OCI-LY7 (cell line): Measurements from ENCODE around the gene MCOLN3. TPM values are rescaled to one million over a fixed set of nuclear protein-coding genes. Genes with fewer than 3 reads are reported as not detected.

Experiments
- BruUV-seq: library from RNA; stranded (reverse); fragments of 400-500 nt; replicated peaks from 2 replicates; lab custom pipeline; 2021; lab: Mats Ljungman, UMichigan
- CTCF ChIA-PET: fragments of 300-600 bp; sonication (Branson Sonifier 250); formaldehyde crosslinking; loops from one replicate; lab custom pipeline; 2022; ENCODE audit warnings: antibody characterized with exemption; ENCODE audit not compliant: unreplicated experiment; lab: Charles Lee
- POLR2A ChIA-PET: fragments of 300-600 bp; sonication (Branson Sonifier 250); formaldehyde crosslinking; loops from one replicate; lab custom pipeline; 2022; ENCODE audit warnings: antibody characterized with exemption; lab: Charles Lee
- DNase-seq: peaks from one replicate; pipeline ENCODE4 v3.0.0-alpha.2; 2015; ENCODE audit warnings: low spot score
- H2AFZ ChIP-seq: fragments of 200-600 bp; sonication (generic), shearing (Covaris generic); 2 replicates; pipeline ENCODE4 v1.6.1; 2014; ENCODE audit warnings: mild to moderate bottlenecking, antibody characterized with exemption, low read length, moderate library complexity
- H3K27ac ChIP-seq: fragments of 200-600 bp; sonication (generic); 2 replicates; pipeline ENCODE4 v1.5.1; 2014; ENCODE audit warnings: mixed run types, low read depth, mild to moderate bottlenecking, moderate library complexity, low read length, inconsistent platforms; ENCODE audit not compliant: poor library complexity, severe bottlenecking
- H3K36me3 ChIP-seq: fragments of 200-600 bp; sonication (generic); 2 replicates; pipeline ENCODE4 v1.6.1; 2014; ENCODE audit warnings: mild to moderate bottlenecking, antibody characterized with exemption, low read length, moderate library complexity, mixed read lengths; ENCODE audit not compliant: insufficient read depth
- H3K4me1 ChIP-seq: fragments of 200-600 bp; sonication (generic); 2 replicates; pipeline ENCODE4 v1.5.1; 2014; ENCODE audit warnings: mild to moderate bottlenecking, low read length; ENCODE audit not compliant: insufficient read depth, poor library complexity, severe bottlenecking
- H3K4me2 ChIP-seq: fragments of 200-600 bp; sonication (generic); 2 replicates; pipeline ENCODE4 v1.6.1; 2014; ENCODE audit warnings: mild to moderate bottlenecking, low read length
- H3K4me3 ChIP-seq: fragments of 200-600 bp; sonication (generic); 2 replicates; pipeline ENCODE4 v1.5.1; 2014; ENCODE audit warnings: mild to moderate bottlenecking, low read depth, low read length; ENCODE audit not compliant: poor library complexity, severe bottlenecking
- H3K79me2 ChIP-seq: fragments of 200-600 bp; sonication (generic); 2 replicates; pipeline ENCODE4 v1.6.1; 2016; ENCODE audit warnings: low read depth, mild to moderate bottlenecking, low read length, moderate library complexity, mixed read lengths; ENCODE audit not compliant: insufficient read depth
- H3K9me2 ChIP-seq: fragments of 200-600 bp; sonication (generic); 2 replicates; pipeline ENCODE4 v1.6.1; 2016; ENCODE audit warnings: mild to moderate bottlenecking, low read length, mixed read lengths; ENCODE audit not compliant: insufficient read depth
- H3K9me3 ChIP-seq: fragments of 200-600 bp; sonication (generic); 2 replicates; pipeline ENCODE4 v1.6.1; 2014; ENCODE audit warnings: mild to moderate bottlenecking, mixed run types, low read length, mixed read lengths
- H4K20me1 ChIP-seq: fragments of 200-600 bp; sonication (generic); 2 replicates; pipeline ENCODE4 v1.6.1; 2014; ENCODE audit warnings: mild to moderate bottlenecking, antibody characterized with exemption, low read length, moderate library complexity, mixed read lengths; ENCODE audit not compliant: insufficient read depth
- EZH2phosphoT487 ChIP-seq: fragments of 200-600 bp; sonication (generic); IDR thresholded peaks from 2 replicates; pipeline ENCODE4 v1.6.1; 2018; ENCODE audit warnings: low read depth, borderline replicate concordance, mild to moderate bottlenecking, mixed run types, antibody characterized with exemption, low read length, moderate library complexity, mixed read lengths
- intact Hi-C: fragments of 100-400 bp; cut with micrococcal nuclease; formaldehyde crosslinking; loops from one replicate; pipeline ENCODE4 v1.10.0; 2022; ENCODE audit not compliant: unreplicated experiment
- total RNA-seq, 2 experiments: library from RNA; depleted of rRNA in 1 of 2; stranded (reverse); fragments of >200 nt in 1 of 2; shearing (Covaris generic) in 1 of 2; gene quantifications; 2 replicates each; pipeline ENCODE4 v1.2.3, GENCODE V29; 2014 to 2022
- TF ChIP-seq, protein P1 (sequence below): fragments of 200-600 bp; sonication (generic); conservative IDR thresholded peaks from 2 replicates; pipeline ENCODE4 v1.5.1; 2014; ENCODE audit warnings: mild to moderate bottlenecking, antibody characterized with exemption, low read length, moderate library complexity, mixed read lengths

Gene MCOLN3
- total RNA-seq, 2 experiments from 2014 or later, result not detected

DNA sequence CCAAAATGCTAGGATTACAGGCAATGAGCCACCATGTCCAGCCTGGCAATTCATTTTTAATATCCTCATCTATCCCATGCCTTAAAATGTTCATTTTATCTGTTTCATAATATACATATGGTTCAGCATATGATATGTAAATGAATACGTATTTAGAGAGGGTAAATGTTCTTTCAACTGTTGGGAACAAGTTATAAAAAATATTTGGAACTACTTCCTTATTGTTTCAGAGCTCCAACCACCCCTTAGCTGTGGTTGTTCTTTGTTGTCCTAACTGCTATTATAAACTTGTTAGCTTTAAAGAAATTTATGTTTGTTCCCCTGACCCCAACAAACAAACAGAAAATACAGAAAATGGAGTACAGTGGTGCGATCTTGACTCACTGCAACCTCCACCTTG is 65.9 kb downstream of the MCOLN3 start:
- Histone ChIP-seq H3K4me1 (peaks cover 20% of the 10 kb centered on the region), H3K27ac (no peak overlapping the region), H2AFZ (no peak overlapping the region), H3K4me3 (no peak overlapping the region), H4K20me1 (no peaks in the 10 kb centered on the region), H3K36me3 (peaks cover 89% of the 10 kb centered on the region), H3K79me2 (peaks cover 97% of the 10 kb centered on the region), H3K9me3 (peaks cover 33% of the 10 kb centered on the region; the same call in 1 of the 2 replicates), H3K9me2 (no peaks in the 10 kb centered on the region), H3K4me2 (no peak overlapping the region)
- TF ChIP-seq, protein P1, sequence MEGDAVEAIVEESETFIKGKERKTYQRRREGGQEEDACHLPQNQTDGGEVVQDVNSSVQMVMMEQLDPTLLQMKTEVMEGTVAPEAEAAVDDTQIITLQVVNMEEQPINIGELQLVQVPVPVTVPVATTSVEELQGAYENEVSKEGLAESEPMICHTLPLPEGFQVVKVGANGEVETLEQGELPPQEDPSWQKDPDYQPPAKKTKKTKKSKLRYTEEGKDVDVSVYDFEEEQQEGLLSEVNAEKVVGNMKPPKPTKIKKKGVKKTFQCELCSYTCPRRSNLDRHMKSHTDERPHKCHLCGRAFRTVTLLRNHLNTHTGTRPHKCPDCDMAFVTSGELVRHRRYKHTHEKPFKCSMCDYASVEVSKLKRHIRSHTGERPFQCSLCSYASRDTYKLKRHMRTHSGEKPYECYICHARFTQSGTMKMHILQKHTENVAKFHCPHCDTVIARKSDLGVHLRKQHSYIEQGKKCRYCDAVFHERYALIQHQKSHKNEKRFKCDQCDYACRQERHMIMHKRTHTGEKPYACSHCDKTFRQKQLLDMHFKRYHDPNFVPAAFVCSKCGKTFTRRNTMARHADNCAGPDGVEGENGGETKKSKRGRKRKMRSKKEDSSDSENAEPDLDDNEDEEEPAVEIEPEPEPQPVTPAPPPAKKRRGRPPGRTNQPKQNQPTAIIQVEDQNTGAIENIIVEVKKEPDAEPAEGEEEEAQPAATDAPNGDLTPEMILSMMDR, result no peak
- TF ChIP-seq EZH2phosphoT487, result no peak
- intact Hi-C loops, result no loop called here
- DNase-seq, result no peak
- ChIA-PET CTCF (no interaction called here), POLR2A (interaction anchor here (0.6 to 1.3 kb wide), 8 partner anchors 8 to 339 kb away, joined by 3 to 4 read pairs (median 3); no protein-coding TSS in a partner anchor)
- BruUV-seq, result no TSS peak

DNA sequence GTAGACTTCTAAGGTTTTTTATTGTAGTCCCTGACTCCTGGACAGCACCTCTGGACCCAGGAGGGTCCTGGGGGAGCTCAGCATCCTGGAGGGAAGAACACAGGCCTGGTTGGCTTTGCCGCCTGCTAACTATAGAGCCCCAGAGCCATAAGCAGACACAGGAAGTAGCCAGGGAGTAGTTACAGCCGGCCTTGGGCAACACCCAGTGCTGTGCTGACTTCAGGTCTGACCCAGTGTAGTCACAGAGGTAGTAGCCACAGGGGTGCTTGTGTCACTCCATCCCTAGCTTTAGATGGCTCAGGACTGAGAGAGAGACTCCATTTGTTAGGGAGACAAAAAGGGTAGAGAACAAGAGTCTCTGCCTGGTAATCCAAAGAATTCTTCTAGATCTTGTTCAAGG is 73.3 kb downstream of the MCOLN3 start:
- peaks cover 5% of the 10 kb centered on the region; the same call in 1 of the 2 replicates for H4K20me1 ChIP-seq
- TF ChIP-seq, protein P1, result no peak
- TF ChIP-seq EZH2phosphoT487, result no peak
- H3K4me1 ChIP-seq, result peaks cover 52% of the 10 kb centered on the region
- H3K4me3 ChIP-seq, result peak overlapping the region; percentile 26
- peaks cover 45% of the 10 kb centered on the region for H3K36me3 ChIP-seq
- peaks cover 94% of the 10 kb centered on the region for H3K79me2 ChIP-seq
- H3K9me3 ChIP-seq, result peaks cover 22% of the 10 kb centered on the region; the same call in 1 of the 2 replicates
- POLR2A ChIA-PET, result interaction anchor here (0.8 to 4.9 kb wide), 6 partner anchors 9 to 302 kb away, joined by 3 to 30 read pairs (median 5); partner anchors contain the start of genes BCL10 and MCOLN2
- intact Hi-C loops, result no loop called here
- no peaks in the 10 kb centered on the region for H3K9me2 ChIP-seq
- no peak overlapping the region for H2AFZ ChIP-seq
- peak; percentile 49 for DNase-seq
- no TSS peak for BruUV-seq
- H3K4me2 ChIP-seq, result peak overlapping the region; percentile 69
- peak overlapping the region; percentile 54 for H3K27ac ChIP-seq
- CTCF ChIA-PET, result no interaction called here
